K562 (cell line): ENCODE measurements around the gene COL20A1. TPM values are rescaled to one million over a fixed set of nuclear protein-coding genes. Genes with fewer than 3 reads are reported as not detected.

Source experiments
- BMI1 ChIP-seq: fragments of 150-350 bp; IDR thresholded peaks from 2 replicates; pipeline ENCODE4 v1.6.1; 2014; ENCODE audit warnings: low read length
- CCNT2 ChIP-seq: IDR thresholded peaks from 2 replicates; pipeline ENCODE4 v1.6.1; 2011; ENCODE audit warnings: borderline replicate concordance, low read depth, mild to moderate bottlenecking, moderate library complexity, mixed read lengths, low read length; ENCODE audit not compliant: insufficient read length; ENCODE audit errors: extremely low read depth
- CGGBP1 ChIP-seq: fragments of 250-450 bp; sonication (Bioruptor Pico); IDR thresholded peaks from 2 replicates; pipeline ENCODE4 v1.9.0; 2021; ENCODE audit warnings: mild to moderate bottlenecking
- CREB3L1 ChIP-seq: fragments of 450-650 bp; IDR thresholded peaks from 2 replicates; pipeline ENCODE4 v1.6.1; 2014; ENCODE audit warnings: low read depth, mild to moderate bottlenecking, moderate library complexity, borderline replicate concordance
- E2F8 ChIP-seq: fragments of 450-650 bp; IDR thresholded peaks from 2 replicates; pipeline ENCODE4 v1.7.1; 2018; ENCODE audit warnings: mild to moderate bottlenecking, low read depth; ENCODE audit not compliant: partially characterized antibody
- FIP1L1 ChIP-seq: fragments of 200-400 bp; formaldehyde crosslinking; IDR thresholded peaks from 2 replicates; pipeline ENCODE4 v1.6.1; 2018; ENCODE audit warnings: mild to moderate bottlenecking, low read depth, low read length; ENCODE audit not compliant: poor library complexity, severe bottlenecking
- FOXJ3 ChIP-seq: sonication (generic); formaldehyde crosslinking; IDR thresholded peaks from 2 replicates; pipeline ENCODE4 v1.4.0; 2020; ENCODE audit warnings: mild to moderate bottlenecking, missing genetic modification reagents
- FUS ChIP-seq: fragments of 200-400 bp; formaldehyde crosslinking; optimal IDR thresholded peaks from 2 replicates; pipeline ENCODE3; 2017; ENCODE audit warnings: low read depth, low read length
- KDM4B ChIP-seq, 2 experiments: fragments of 450-650 bp in 1 of 2; sonication (generic) in 1 of 2; IDR thresholded peaks; 2 replicates each; pipeline ENCODE4 v1.6.1; 2016 to 2017; ENCODE audit warnings: borderline replicate concordance in 2 of 2, antibody characterized with exemption in 1 of 2, low read depth in 1 of 2, mild to moderate bottlenecking in 1 of 2
- MAZ ChIP-seq, 2 experiments: fragments of 450-650 bp in 1 of 2; sonication (generic) in 1 of 2; formaldehyde crosslinking; IDR thresholded peaks in 1 of 2; conservative IDR thresholded peaks in 1 of 2; 2 replicates each; pipeline versions ENCODE4 v1.4.0 to v1.5.0; 2020; ENCODE audit warnings: mild to moderate bottlenecking in 1 of 2, missing genetic modification reagents in 1 of 2
- NCOA6 ChIP-seq: fragments of 450-650 bp; IDR thresholded peaks from 2 replicates; pipeline ENCODE4 v1.6.1; 2017; ENCODE audit warnings: mild to moderate bottlenecking
- NR0B1 ChIP-seq: fragments of 450-650 bp; IDR thresholded peaks from one replicate; pipeline ENCODE4 v1.6.1; 2018; ENCODE audit warnings: mild to moderate bottlenecking, moderate library complexity; ENCODE audit not compliant: partially characterized antibody
- NR2F6 ChIP-seq: fragments of 450-650 bp; formaldehyde crosslinking; IDR thresholded peaks from 2 replicates; pipeline ENCODE4 v1.4.0; 2020; ENCODE audit warnings: mild to moderate bottlenecking
- RBM22 ChIP-seq: fragments of 200-400 bp; formaldehyde crosslinking; IDR thresholded peaks from 2 replicates; pipeline ENCODE4 v1.6.1; 2018; ENCODE audit warnings: low read length, low read depth; ENCODE audit not compliant: poor library complexity, severe bottlenecking
- SUPT5H ChIP-seq: fragments of 450-650 bp; IDR thresholded peaks from 2 replicates; pipeline ENCODE4 v1.6.1; 2016
- TFAP4 ChIP-seq: sonication (generic); formaldehyde crosslinking; IDR thresholded peaks from 2 replicates; pipeline ENCODE4 v1.8.0; 2022; ENCODE audit warnings: missing genetic modification reagents, mild to moderate bottlenecking, moderate library complexity, borderline replicate concordance
- TRIM28 ChIP-seq: fragments of 450-650 bp; IDR thresholded peaks from 2 replicates; pipeline ENCODE4 v1.6.1; 2017
- ZBED1 ChIP-seq: IDR thresholded peaks from 2 replicates; pipeline ENCODE4 v1.6.1; 2014
- ZFX ChIP-seq: sonication (generic); formaldehyde crosslinking; IDR thresholded peaks from 2 replicates; pipeline ENCODE4 v1.8.0; 2022; ENCODE audit warnings: mild to moderate bottlenecking, missing genetic modification reagents, moderate library complexity
- ZNF316 ChIP-seq: fragments of 450-650 bp; IDR thresholded peaks from 2 replicates; pipeline ENCODE4 v1.6.1; 2016
- ZNF561 ChIP-seq: fragments of 450-650 bp; formaldehyde crosslinking; conservative IDR thresholded peaks from 2 replicates; pipeline ENCODE4 v1.4.0; 2020; ENCODE audit warnings: mild to moderate bottlenecking, moderate library complexity
- ZSCAN29 ChIP-seq: fragments of 450-650 bp; IDR thresholded peaks from 2 replicates; pipeline ENCODE4 v1.6.1; 2017
- polyA plus RNA-seq, 8 experiments: library from polyadenylated mRNA; depleted of rRNA in 4 of 8; stranded (reverse) in 5 of 8; unstranded in 3 of 8; fragments of >200 nt; fragmentation: Nextera tagmentation in 2 of 8; fragmentation: Illumina TruSeq in 1 of 8; extraction: Ambion mirVana in 2 of 8; extraction: Trizol in 1 of 8; gene quantifications; 2 replicates each; pipeline versions ENCODE4 v1.2.1 to v1.2.3, GENCODE V29; 2011 to 2014; ENCODE audit warnings: inconsistent platforms in 1 of 8, missing spikeins in 1 of 8
- total RNA-seq, 7 experiments: library from RNA; depleted of rRNA in 6 of 7; stranded (reverse); fragments of >200 nt in 6 of 7; fragmentation: Illumina TruSeq in 2 of 7; extraction: Trizol in 2 of 7; gene quantifications; 2 replicates each; pipeline versions ENCODE4 v1.2.1 to v1.2.3, GENCODE V29; 2011 to 2021; ENCODE audit warnings: low replicate concordance in 1 of 7

The COL20A1 gene
- total and polyA plus RNA-seq, 9 of the 15 experiments (the other 6 are each of a cell fraction or from before 2014, with no cell fraction given) = not detected

GRCh38 chr20:63272105-63273058 is 20.6 kb upstream of the COL20A1 start, which contains the start of gene ARFGAP1 (continued):
- no peak for TF ChIP-seq NR0B1
- no peak for TF ChIP-seq ZNF561
- no peak for TF ChIP-seq ZSCAN29
- TF ChIP-seq SUPT5H = peak; percentile 56
- TF ChIP-seq CCNT2 = peak; percentile 47
- TF ChIP-seq NCOA6 = no peak
- TF ChIP-seq ZFX (CRISPR knock-in tag) = peak; percentile 74
- 0 out of 4 replicates have a peak, but pooled peaks of 1 of the 2 experiments have one; percentile 71 for TF ChIP-seq KDM4B (IDR thresholded peaks at IDR 0.05; ENCODE audit: borderline replicate concordance in 2 of 2, low read depth in 1 of 2)
- TF ChIP-seq FIP1L1 = peak; percentile 61
- peak; percentile 94 for TF ChIP-seq TFAP4 (CRISPR knock-in tag)
- peak; percentile 54 to 73 for TF ChIP-seq MAZ (CRISPR knock-in tag; conservative IDR thresholded peaks at IDR 0.05 in 1 of 2, IDR thresholded peaks at IDR 0.05 in 1 of 2)
- TF ChIP-seq ZNF316 = no peak
- peak; percentile 82 for TF ChIP-seq BMI1
- TF ChIP-seq CGGBP1 (CRISPR knock-in tag) = no peak
- no peak for TF ChIP-seq FOXJ3 (CRISPR knock-in tag)
- TF ChIP-seq E2F8 = no peak
- peak; percentile 98 for TF ChIP-seq CREB3L1
- TF ChIP-seq ZBED1 = no peak
- TF ChIP-seq TRIM28 = no peak
- TF ChIP-seq RBM22 = peak; percentile 90
- no peak for TF ChIP-seq NR2F6 (CRISPR knock-in tag)
- TF ChIP-seq FUS = peak; percentile 62
